ENCODE measurements around the gene KLHL1. TPM values are rescaled to one million over a fixed set of nuclear protein-coding genes. Genes with fewer than 3 reads are reported as not detected.

Gene KLHL1
- total RNA-seq, 1 experiment from 2014 or later, result not detected

DNA sequence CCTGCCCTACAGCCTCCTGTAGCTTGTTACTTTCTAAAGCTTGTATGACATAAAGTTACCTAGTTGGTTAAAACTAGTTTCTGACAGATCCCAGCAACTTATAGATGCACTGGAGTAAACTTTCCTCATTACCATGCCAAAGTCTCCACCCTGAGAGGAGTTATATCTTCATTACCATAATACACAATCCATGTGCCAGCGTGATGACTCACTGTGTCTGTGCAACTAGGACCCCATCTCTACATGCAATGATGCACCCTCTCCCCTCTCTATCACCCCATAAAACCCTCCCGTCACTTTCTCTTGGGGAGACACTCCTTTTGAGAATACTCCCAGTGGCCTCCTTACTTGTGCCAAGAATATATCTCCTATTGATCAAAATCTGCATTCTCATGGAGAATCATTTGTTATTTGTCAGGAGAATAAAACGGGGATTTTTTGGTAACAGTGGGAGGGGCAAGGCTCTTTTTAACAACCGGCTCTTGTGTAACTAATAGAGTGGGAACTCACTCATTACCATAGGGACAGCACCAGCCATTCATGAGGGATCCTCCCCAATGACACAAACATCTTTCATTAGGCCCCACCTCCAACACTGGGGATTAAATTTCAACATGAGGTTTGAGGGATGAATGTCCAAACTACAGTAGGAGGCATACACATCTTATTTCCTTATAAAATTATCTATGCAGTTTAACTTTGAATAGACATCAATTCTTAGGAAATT, 235.8 kb downstream of the KLHL1 start:
- no peak for DNase-seq (ENCODE audit: low read depth)

DNA sequence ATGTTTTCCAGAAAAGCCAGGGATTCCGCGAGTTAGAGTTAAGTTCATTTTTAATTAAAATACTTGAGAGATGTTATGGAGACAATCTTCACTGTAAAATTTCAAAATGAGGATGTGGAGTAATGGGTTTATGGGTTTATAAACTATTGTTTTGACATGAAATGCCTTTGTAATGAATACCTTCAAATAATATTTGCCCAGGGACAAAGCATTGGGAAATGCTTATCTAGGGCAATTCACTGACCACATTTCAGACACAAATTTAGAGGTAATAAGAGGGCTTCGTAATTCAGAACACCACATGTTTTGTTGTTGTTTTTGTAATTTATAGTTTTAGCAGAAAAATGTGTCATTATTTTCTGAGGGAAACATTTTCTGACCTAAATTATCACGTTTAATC, 241.7 kb downstream of the KLHL1 start:
- no peak for DNase-seq (ENCODE audit: low read depth)

DNA sequence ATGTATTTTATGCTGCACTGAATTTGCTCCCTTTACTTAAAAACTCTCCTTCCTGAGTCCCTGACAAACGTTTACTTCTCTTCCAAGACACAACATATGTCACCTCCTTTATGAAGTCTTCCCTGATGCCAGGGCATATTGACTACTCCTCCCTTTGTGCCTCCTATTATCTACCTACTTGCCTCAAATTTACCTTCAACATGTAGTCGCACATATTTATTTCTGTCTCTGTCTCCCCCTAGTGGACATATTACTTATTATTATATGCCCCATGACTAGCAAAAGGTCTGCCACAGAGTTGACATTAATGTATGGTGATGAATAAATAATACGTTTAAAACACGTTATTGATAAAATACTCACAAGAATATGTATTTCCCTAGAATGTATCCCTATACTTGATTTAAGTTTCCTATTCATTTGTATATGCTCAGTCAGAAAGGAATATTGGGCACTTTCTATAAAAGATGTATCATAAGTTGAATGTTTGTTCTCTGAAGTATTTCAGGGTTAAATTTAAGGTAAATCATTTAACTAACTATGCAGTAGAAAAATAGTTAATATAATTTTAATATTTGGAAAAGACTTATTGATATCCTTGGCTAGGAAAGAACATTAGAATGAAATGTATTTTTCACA, 250.9 kb downstream of the KLHL1 start:
- peak; percentile 12 for DNase-seq (ENCODE audit: low read depth)

DNA sequence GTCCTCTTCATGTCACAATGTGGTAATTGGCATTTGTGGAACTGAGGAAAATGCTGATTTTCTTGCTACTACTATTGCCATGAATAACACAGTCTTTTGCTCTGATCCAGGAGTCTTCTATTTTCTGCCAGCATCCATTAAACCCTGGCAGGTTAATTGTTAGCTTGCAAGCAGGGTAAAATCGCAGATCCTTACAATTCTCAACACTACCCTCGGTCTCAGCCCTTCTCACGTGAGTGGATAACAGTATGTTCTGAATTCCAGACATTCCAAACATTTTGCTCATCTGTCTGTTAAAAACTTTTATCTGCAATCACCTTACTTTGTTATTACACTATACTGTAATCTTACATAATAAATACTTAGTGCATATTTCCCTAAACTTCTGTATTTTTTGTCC, 251.9 kb downstream of the KLHL1 start:
- no peak for DNase-seq (ENCODE audit: low read depth)

DNA sequence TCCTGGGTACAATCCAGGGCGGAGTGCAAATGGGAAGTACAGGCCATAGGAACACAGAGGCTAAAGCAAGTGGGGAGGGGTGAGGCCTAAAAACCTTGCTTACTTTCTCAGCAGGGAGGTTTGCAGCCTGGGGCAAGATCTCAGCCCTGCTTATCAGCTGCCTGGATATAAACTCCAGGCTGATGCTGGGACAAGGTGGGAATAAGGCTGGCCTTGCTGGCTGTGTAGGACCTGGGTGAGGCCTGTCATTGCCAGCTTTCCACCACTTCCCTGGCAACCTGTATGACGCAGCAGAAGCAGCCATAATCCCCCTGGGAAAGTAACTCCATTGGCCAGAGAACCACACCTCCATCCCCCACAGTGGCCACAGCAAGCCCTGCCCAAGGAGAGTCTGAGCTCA, 279.7 kb downstream of the KLHL1 start:
- no peak for DNase-seq (ENCODE audit: low read depth)

DNA sequence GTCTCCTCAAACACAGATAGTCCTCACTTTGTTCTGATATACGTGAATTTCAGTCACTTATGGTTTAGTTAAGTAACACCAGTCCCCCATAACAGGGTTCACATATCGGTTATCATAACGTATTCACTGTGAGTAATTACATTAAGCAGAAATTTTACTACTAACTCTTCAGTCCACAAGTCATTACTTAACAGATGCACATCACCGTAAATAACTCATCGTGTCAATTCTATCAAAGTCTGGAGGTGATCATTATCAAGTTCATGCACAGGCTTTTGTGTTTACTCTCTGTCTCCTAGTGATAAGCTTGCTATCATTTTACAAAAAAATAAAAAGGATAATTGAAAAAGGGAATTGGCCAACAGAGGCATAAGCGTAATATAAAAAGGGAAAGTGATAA, 288.1 kb downstream of the KLHL1 start:
- no peak for DNase-seq (ENCODE audit: low read depth)

DNA sequence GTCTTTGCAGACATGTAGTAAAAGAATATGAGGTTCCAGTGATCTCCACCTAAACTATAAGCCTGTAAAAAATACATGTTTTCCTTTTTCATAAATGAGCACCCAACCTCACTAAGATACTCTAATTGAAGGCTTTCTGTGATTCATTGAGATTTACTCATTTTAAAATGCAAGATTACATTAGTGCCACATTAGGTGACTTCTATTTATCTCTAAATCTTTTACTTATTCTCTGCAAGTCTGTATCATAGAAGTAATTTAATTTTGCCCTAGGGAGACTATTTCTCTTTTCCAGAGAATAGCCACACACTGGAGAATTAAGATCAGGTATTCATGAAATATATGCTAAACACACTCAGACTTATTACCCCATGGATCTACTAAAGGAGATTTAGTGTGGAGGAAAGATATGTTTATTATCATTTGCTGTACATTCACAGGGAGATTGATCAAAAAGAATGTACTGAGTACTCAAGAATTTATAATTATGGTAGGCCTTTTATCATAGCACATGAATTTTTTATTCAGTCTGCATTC, 290.9 kb downstream of the KLHL1 start:
- DNase-seq (ENCODE audit: low read depth), result no peak

DNA sequence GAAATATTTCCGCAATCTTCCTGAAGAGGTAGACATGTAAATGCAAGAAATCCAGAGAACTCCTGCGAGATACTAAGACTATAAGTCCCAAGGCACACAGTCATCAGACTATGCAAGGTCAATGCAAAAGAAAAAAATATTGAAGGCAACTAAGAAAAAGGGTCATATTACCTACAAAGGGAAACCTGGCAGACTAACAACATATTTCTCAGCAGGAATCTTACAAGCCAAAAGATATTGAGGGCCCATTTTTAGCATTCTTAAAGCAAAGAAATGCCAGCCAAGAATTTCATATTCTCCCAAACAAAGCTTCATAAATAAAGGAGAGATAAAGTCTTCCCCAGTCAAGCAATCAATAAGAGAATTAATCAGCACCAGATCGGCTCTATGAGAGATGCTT, 299.1 kb downstream of the KLHL1 start:
- DNase-seq (ENCODE audit: low read depth), result no peak

DNA sequence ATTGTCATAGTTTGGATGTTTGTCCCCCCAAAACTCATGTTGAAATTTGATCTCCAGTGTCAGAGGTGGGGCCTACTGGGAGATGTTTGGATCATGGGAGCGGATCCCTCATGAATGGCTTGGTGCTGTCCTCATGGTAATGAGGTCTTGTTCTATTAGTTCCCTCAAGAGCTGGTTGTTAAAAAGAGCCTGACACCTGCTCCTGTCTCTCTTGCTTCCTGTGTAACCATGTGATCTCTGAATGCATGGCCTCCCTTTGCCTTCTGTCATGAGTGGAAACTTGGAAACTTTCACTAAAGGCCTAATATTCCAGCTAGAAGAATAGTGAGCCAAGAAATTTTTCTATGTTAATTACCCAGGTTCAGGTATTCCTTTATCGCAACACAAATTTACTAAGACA, 312.0 kb downstream of the KLHL1 start:
- DNase-seq (ENCODE audit: low read depth), result no peak

DNA sequence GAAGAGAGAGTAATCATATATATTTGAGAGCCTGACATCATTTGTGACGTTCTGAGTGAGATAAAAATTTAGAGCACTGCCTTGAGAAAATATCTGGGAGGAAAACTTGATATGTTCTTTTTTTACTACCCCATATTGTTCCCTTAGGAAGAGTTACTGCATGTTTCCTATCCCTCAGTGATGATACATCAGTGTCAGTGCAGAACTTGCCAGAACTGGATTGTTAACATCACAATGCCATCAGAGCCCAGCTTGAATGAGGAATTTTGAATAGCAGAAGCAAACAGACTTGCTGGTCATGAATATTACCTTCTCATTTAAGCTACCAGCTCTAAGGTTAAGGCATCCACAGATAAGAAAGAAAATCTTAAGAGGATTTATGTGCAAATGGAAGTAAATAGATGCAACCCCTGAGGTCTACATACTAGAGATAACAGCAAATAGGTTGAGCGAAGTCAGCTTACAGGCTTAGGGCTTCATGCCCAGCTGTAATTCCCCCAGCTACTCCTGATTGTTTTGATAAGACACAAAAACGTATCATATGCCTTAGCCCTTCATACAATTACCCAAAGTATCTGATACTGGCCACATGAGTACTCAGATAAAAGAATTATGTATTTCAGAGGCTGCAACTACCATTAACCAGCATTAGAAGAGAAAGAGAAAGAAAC, 314.3 kb downstream of the KLHL1 start:
- no peak for DNase-seq (ENCODE audit: low read depth)

DNA sequence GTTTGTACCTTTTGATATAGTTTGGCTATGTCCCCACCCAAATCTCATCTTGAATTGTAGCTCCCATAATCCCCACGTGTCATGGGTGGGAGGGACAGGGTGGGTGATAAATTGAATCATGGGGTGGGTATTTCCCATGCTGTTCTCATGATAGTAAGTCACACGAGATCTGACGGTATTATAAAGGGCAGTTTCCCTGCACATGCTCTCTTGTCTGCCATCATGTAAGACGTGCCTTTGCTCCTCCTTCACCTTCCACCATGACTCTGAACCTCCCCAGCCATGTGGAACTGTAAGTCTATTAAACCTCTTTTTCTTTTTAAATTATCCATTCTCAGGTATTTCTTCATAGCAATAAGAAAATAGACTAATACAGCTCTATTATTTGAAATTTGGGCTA, 331.3 kb downstream of the KLHL1 start:
- DNase-seq (ENCODE audit: low read depth), result no peak

DNA sequence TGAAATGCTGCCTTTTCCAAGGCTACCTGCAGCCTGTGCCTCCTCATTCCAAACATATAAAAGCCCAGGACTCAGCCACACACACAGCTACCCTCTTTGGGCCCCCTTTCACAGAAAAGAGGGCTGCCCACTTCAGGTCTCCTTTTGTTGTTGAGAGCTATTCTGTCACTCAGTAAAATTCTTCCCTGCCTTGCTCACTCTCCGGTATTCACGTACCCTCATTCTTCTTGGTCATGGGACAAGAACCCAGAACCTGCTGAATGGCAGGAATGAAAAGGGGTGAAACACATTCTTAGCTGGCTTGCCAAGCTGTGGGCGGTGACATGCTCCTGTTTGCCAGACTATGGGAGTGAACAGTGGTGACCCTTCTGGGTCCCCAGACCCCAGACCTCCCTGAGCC, 338.6 kb downstream of the KLHL1 start:
- DNase-seq (ENCODE audit: low read depth), result no peak

DNA sequence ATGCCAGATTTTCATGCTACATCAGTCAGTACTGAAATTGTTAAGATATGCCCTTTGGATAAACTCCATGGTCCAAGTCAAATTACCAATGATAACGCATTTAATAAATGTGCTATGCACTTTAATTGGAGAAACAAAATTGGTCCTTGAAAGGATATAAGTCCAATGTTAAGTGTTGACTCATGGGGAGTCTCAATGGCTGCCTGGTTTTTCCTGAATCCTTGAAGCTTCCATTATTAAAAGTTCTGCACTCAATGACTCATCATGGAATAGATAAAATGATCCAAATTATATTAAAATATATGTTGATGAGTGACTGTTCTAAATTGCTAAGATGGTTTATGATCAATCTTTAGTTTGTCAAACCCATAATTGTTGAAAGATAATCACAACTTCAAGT, 346.7 kb downstream of the KLHL1 start:
- DNase-seq (ENCODE audit: low read depth), result no peak

DNA sequence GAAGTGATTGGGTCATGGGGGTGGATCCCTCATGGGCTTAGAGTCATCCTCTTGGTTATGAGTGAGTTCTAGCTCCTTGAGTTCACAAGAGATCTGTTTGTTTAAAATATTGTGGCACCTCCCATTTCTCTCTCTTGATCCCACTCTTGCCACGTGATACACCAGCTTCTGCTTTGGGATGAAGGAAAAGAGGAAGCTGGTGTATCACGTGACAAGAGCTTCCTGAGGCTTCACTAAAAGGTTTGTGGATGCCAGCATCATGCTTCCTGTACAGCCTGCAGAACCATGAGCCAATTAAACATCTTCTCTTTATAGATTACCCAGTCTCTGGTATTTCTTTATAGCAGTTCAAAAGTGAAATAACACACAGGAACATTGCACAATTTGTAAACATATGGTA, 353.2 kb downstream of the KLHL1 start:
- no peak for DNase-seq (ENCODE audit: low read depth)

DNA sequence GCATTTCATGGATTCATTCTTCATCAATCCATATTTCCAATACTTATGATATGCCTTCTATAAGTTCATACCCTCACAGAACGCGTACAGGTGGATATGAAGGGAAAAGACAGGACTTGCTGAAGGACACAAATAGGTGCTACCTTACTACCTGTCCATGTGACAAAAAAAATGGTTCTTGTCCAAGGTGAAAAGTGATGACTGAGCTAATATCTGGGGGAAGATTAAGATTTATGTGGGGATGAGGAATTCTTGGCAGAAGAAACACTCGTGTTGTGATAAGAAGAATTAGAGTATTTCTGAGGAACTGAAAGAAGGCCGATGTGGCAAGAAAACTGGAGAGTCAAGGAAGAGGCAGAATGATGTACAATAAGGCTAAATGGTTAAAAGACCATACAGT, 357.0 kb downstream of the KLHL1 start:
- DNase-seq (ENCODE audit: low read depth), result no peak

DNA sequence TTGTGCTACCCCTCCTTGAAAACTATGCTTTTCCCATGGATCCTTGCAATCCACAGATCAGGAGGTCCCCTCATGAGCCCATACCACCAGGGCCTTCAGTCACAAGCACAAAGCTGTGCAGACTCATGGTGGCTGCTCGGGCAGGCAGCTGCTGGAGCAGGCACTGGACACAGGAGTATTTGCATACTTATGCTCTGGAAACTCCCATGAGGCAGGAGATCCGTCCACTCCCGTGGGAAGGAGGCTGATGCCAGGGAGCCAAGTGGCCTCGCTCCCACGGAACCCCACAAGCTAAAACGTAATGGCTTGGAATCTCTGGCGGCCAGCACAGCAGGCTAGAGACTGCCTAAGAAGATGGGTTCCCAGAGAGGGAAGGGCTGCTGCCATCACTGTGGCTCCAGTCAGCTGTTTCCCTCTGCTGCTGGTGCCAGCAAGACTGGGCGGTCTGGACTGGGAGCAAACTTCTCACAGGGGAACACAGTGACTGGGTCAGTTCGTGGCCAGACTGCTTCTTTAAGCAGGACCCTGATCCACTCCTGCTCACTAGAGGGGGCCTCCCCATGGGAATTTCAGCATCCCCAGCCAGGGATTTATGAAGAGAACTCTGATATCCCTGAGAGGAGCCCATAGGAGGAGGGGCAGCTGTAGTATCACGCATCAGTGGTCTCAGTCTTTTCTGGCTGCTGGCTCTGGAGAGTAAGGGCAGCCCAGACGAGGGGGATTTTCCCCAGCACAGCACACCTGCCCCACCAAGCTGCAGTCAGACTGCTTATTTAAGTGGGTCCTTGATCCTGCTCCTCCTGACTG, 370.9 kb downstream of the KLHL1 start:
- DNase-seq (ENCODE audit: low read depth), result no peak

DNA sequence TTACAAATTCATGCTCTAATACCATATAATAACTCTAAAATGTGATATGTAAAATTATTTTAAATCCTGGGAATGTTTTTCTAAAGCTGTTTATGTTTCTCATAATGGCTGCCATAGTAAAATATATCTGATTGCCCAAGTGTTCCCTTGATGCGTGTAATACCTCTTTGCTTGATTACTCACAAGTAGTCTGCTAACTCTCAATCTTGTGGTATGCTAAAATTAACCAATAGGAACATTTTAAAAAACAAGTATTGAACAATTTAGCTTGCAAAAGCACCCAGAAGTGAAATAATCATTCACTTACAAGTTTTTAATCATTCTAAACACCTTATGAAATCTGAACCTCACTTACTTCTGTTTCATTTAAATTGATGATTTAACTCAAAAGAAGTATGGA, 386.6 kb downstream of the KLHL1 start:
- no peak for DNase-seq (ENCODE audit: low read depth)

DNA sequence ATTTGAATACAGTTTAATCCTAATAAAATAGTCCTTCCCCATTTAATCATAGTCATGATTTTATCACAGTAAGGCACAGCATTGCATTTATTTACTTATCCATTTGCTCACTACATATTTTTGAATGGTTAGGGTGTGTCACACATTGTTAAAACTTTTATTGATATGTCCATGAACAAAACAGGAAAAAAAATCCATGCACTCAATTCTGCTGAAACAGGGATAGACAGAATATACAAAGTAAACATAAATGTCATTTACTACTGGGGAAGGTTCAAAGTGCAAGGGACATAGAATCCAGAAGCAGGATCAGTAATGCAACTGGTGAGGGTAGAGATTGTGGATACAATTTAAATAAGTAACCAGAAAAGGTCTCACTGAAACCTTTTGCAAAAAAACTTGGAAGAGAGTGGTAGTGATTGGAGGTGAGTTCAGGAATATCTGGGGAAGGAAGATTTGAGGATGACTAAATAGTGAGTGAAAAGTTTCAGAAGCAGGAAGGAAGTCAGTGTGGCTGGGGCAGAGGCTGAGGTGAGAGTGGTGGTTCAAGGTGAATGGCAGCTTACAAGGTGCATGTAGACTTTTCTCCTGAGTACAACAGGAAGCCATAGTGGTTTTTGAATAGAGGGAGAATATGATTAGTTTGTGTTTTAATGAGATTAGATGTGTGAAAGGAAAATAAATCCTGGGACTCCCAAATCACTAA, 387.8 kb downstream of the KLHL1 start:
- DNase-seq (ENCODE audit: low read depth), result no peak

DNA sequence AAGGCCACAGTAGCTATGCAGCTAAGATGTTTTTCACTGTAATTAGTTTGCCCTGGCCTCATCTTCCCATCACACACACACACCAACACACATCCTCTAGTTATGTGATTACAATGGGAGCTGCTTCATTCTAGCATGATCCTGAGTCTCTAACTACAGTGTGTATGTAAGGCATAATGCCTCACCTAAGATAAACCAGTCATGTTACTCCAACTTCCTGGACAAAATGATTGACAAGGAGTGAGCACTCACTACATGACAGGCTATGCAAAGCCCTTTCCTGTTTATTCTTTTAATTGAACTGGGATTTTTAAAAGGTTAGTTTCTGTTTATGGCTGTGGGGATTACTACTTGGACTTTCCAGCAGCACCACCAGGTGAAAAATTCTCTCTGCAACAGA, 401.4 kb downstream of the KLHL1 start:
- DNase-seq (ENCODE audit: low read depth), result no peak

DNA sequence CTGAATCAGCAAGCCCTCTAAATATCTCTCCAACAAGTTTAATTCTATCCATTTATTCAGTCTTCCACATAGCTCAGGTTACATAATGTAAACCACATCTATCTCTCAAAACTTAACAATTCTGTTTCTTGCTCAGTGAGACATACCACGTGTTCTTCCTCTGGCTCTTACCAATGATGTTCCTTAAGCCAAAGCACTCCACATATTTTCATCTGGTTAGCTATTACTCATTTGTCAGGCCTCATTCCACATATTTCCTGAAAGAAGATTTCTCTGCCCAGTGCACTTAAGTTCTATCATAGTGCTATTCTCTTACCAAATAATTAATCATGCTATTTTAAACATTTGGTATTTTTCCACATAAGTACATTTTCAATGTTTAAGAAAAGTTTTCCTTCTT, 403.9 kb downstream of the KLHL1 start:
- no peak for DNase-seq (ENCODE audit: low read depth)

DNA sequence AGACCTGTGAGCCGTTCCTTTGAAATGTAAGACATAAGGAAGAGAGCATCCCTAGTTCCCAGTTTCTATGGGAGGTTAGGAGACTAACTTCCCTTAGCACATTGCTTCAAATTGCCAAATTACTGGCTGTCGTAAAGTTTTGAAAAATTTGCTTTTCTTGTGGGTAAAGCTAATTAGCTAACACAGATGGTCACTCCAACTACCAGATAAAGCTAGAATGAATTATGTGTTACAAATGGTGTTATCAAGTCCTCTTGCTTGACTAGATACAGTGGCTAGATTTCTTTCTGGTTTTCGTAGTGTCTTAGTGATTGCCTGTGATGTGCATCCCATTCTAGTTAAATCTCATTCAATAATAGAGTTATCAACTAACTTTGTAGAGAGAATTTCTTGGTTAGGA, 417.3 kb downstream of the KLHL1 start:
- DNase-seq (ENCODE audit: low read depth), result no peak
